Kidney (tissue), 14 donors: ENCODE measurements around the gene FARS2. TPM values are rescaled to one million over a fixed set of nuclear protein-coding genes. Genes with fewer than 3 reads are reported as not detected.

Experiments
- DNase-seq, 5 donors: peaks; one replicate each; pipeline ENCODE4 v3.0.0-alpha.2; 2013 to 2020
- FAIRE-seq: peaks from 2 replicates; lab custom pipeline; 2012; peaks lifted over from hg19 to GRCh38; lab: Jason Lieb, UNC
- H3K27ac ChIP-seq, 2 donors: one replicate each; pipeline ENCODE4 v1.7.0; 2013; ENCODE audit warnings: low read depth in 2 of 2, low read length in 2 of 2, inconsistent platforms in 1 of 2
- H3K27me3 ChIP-seq: one replicate; pipeline ENCODE4 v1.7.1; 2013; ENCODE audit warnings: low read length, inconsistent platforms; ENCODE audit not compliant: control insufficient read depth, insufficient read depth
- H3K36me3 ChIP-seq, 3 donors: one replicate each; pipeline versions ENCODE4 v1.7.0 to v1.7.1; 2013; ENCODE audit warnings: low read length in 3 of 3, control low read depth in 1 of 3, inconsistent platforms in 1 of 3; ENCODE audit not compliant: insufficient read depth in 3 of 3, control insufficient read depth in 2 of 3
- H3K4me1 ChIP-seq, 3 donors: one replicate each; pipeline versions ENCODE4 v1.7.0 to v1.7.1; 2013; ENCODE audit warnings: low read length in 3 of 3, inconsistent platforms in 1 of 3, low read depth in 1 of 3; ENCODE audit not compliant: control insufficient read depth in 2 of 3, insufficient read depth in 2 of 3
- H3K4me3 ChIP-seq, 3 donors: one replicate each; pipeline versions ENCODE4 v1.7.0 to v1.8.1; 2013; ENCODE audit warnings: low read length in 3 of 3, control low read depth in 1 of 3, inconsistent platforms in 1 of 3
- H3K9ac ChIP-seq, 3 donors: one replicate each; pipeline versions ENCODE4 v1.7.0 to v1.7.1; 2013; ENCODE audit warnings: low read length in 3 of 3, control low read depth in 1 of 3, inconsistent platforms in 1 of 3
- H3K9me3 ChIP-seq, 3 donors: one replicate each; pipeline versions ENCODE4 v1.7.0 to v1.7.1; 2013; ENCODE audit warnings: low read length in 3 of 3, control low read depth in 1 of 3, inconsistent platforms in 1 of 3; ENCODE audit not compliant: control insufficient read depth in 2 of 3, insufficient read depth in 1 of 3
- intact Hi-C: fragments of 100-400 bp; cut with DNase I; formaldehyde crosslinking; loops from one replicate; pipeline ENCODE4 v1.11.1; 2022
- polyA plus RNA-seq: library from polyadenylated mRNA; stranded (reverse); fragments of 350-450 nt; fragmentation: Illumina TruSeq; extraction: RNeasy Lipid Tissue Mini Kit (QIAGEN cat#74804); gene quantifications from one replicate; pipeline ENCODE4 v1.2.3, GENCODE V29; 2014; ENCODE audit warnings: low read depth, low replicate concordance; ENCODE audit not compliant: insufficient read depth
- total RNA-seq: library from RNA; stranded (reverse); fragmentation: NEBNext Ultra II Directional; extraction: Animal tissue kit (Norgen Biotek cat#: 25700); gene quantifications from one replicate; pipeline ENCODE4 v1.2.1, GENCODE V29; 2021
- TF ChIP-seq, protein P1 (sequence below): IDR thresholded peaks from 3 replicates; pipeline ENCODE4 v1.5.1; 2012; ENCODE audit warnings: mild to moderate bottlenecking, moderate library complexity, borderline replicate concordance; ENCODE audit not compliant: insufficient read depth; ENCODE audit errors: extremely low read depth
- donor health status: control.
- donor health status: control.
- donor health status: control.
- donor health status: control.
- donor health status: control.
- donor health status: DM: yes; HTN: yes; CAD: no.
- donor health status: Normal renal cell carcinoma (clear cell type).

Gene FARS2
- total and polyA plus RNA-seq, 2 donors from 2014 or later = 22.1 to 24.8 TPM

- Histone ChIP-seq H3K27ac (no peak overlapping the region), H3K9ac (no peak overlapping the region), H3K4me1 (peaks cover 0 to 3% (median 0%) of the 10 kb centered on the region in 3 donors), H3K36me3 (no peaks in the 10 kb centered on the region), H3K4me3 (no peak overlapping the region), H3K9me3 (no peaks in the 10 kb centered on the region), H3K27me3 (no peaks in the 10 kb centered on the region)
- intact Hi-C loops = no loop called here
- FAIRE-seq (no peak), DNase-seq (no peak)
- TF ChIP-seq, protein P1, sequence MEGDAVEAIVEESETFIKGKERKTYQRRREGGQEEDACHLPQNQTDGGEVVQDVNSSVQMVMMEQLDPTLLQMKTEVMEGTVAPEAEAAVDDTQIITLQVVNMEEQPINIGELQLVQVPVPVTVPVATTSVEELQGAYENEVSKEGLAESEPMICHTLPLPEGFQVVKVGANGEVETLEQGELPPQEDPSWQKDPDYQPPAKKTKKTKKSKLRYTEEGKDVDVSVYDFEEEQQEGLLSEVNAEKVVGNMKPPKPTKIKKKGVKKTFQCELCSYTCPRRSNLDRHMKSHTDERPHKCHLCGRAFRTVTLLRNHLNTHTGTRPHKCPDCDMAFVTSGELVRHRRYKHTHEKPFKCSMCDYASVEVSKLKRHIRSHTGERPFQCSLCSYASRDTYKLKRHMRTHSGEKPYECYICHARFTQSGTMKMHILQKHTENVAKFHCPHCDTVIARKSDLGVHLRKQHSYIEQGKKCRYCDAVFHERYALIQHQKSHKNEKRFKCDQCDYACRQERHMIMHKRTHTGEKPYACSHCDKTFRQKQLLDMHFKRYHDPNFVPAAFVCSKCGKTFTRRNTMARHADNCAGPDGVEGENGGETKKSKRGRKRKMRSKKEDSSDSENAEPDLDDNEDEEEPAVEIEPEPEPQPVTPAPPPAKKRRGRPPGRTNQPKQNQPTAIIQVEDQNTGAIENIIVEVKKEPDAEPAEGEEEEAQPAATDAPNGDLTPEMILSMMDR = no peak
Observed at GRCh38 chr6:5455142-5455541, 193.8 kb downstream of the FARS2 start.

DNA sequence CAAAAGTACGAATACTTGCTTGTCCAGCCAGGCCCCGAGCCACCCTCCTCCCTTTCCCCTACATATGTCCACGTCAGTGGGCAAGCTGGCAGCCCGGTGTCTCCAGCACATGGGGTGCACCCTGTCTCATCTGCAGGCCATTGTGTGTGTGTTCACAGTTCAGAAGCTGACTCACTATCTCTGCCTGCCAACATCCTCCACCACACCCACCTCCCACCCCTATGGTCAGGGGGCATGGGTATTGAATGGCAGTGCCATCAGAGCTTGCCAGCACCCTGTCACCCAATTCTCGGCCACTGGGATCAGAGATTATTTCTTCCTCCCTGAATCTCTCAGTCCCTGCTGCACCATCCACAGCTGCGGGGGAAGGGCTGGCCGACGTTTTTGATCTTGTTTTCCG is 195.7 kb downstream of the FARS2 start:
- Histone ChIP-seq H3K27ac (no peak overlapping the region), H3K36me3 (no peaks in the 10 kb centered on the region), H3K4me1 (peaks cover 0 to 3% (median 0%) of the 10 kb centered on the region in 3 donors), H3K9ac (no peak overlapping the region), H3K9me3 (no peaks in the 10 kb centered on the region), H3K4me3 (no peak overlapping the region), H3K27me3 (no peaks in the 10 kb centered on the region)
- peak in 1 of 5 donors; percentile 55 for DNase-seq
- intact Hi-C loops = no loop called here
- no peak for FAIRE-seq
- TF ChIP-seq, protein P1 = no peak

DNA sequence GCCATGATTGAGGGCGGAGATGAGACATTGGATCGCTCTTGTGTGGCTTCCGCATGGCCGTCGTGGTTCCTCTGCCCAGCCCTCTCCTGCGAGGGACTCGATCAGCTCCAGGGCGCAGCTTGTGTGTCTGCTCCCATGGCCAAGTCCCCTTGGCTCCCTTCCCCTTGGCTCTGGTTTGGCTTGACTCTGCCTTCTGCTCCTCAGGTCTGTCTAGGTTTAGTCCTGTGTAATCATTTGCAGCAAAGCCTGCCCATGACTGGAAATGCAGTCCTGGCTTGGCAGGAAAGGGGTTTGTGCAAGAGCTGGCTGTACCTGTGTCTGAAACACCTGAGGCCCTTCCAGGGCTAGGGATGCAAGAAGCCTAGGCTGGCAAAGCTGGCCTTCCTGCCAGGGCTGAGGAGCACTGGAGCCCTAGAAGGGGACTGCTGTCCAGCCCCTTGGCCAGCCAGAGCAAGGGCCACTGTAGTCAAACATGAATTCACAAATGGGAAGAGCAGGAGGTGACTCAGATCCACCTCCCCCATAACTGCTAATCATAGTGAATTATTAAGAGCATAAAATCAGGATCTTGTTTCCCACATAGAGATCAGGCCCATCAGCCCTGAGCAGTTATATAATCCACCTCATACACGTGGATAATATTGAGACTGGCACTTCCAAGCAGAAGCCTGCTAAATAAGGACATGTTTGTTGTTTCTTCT is 196.8 kb downstream of the FARS2 start:
- no peak overlapping the region for H3K27ac ChIP-seq
- TF ChIP-seq, protein P1 = no peak
- H3K4me3 ChIP-seq = no peak overlapping the region
- H3K4me1 ChIP-seq = peaks cover 0 to 3% (median 0%) of the 10 kb centered on the region in 3 donors
- intact Hi-C loops = no loop called here
- H3K36me3 ChIP-seq = no peaks in the 10 kb centered on the region
- H3K9ac ChIP-seq = no peak overlapping the region
- peak in 1 of 5 donors; percentile 61 for DNase-seq
- no peaks in the 10 kb centered on the region for H3K9me3 ChIP-seq
- FAIRE-seq = no peak
- no peaks in the 10 kb centered on the region for H3K27me3 ChIP-seq

DNA sequence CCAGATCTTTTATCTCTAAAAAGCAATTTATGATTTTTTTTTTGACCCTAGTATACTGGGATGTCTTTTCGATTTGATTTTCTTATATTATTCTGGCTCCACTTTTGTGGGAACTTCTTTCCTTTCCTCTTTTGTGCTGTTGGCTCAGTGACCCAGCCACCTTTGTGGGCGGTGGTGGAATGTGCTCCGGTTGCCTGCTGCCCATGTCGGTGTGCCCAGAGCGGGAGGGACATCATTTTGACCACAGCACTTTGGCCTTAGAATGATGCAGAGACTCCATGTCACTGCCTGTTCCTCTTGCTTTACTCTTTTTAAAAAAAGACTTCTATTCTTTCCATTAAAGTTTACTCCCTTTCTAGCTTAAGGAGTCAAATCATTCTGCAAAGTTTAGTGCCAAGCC is 198.0 kb downstream of the FARS2 start:
- TF ChIP-seq, protein P1 = no peak
- intact Hi-C loops = no loop called here
- Histone ChIP-seq H3K4me1 (peaks cover 0 to 3% (median 0%) of the 10 kb centered on the region in 3 donors), H3K9ac (no peak overlapping the region), H3K4me3 (no peak overlapping the region), H3K9me3 (no peaks in the 10 kb centered on the region), H3K36me3 (no peaks in the 10 kb centered on the region), H3K27ac (no peak overlapping the region), H3K27me3 (no peaks in the 10 kb centered on the region)
- FAIRE-seq (no peak), DNase-seq (no peak)
